NB4 (cell line): ENCODE measurements around the gene MYF5.

Experiments used
- CTCF ChIP-seq: IDR thresholded peaks from one replicate; pipeline ENCODE4 v1.5.1; 2012; ENCODE audit warnings: low read depth, low read length
- POLR2A ChIP-seq: IDR thresholded peaks from 2 replicates; pipeline ENCODE4 v1.6.1; 2011; ENCODE audit warnings: mild to moderate bottlenecking; ENCODE audit not compliant: insufficient read length; ENCODE audit errors: extremely low read depth

GRCh38 chr12:80710727-80711449 is 5.8 kb upstream of the MYF5 start:
- TF ChIP-seq POLR2A (no peak), CTCF (no peak)
